Stimulated activated CD8-positive, alpha-beta memory T cell treated with anti-CD3 and anti-CD28 coated beads, Interleukin-15, amount 100 ng/mL, for 1 hour (primary cell): Measurements from ENCODE around the gene TIGD4.

Experiments used
- DNase-seq: peaks from one replicate; pipeline ENCODE4 v3.0.0-alpha.2; 2020; ENCODE audit warnings: low read depth

TIGD4 gene

GRCh38 chr4:152779513-152780266 lies at the start of gene TIGD4, which contains the start of gene ARFIP1:
TSS of gene TIGD4 (minus strand) at chr4:152779730. CDS start at chr4:152771004, 8,726 bp downstream.
TSS of gene ARFIP1 (plus strand) at chr4:152779954. CDS start at chr4:152829634, 49,680 bp downstream.
- DNase-seq, result peak; percentile 92

GRCh38 chr4:152828122-152828521 lies 48.6 kb upstream of the TIGD4 start:
- no peak for DNase-seq

GRCh38 chr4:152825336-152825735 lies 45.8 kb upstream of the TIGD4 start:
- DNase-seq, result no peak

GRCh38 chr4:152824561-152824960 lies 45.0 kb upstream of the TIGD4 start:
- no peak for DNase-seq

- no peak for DNase-seq
Observed at GRCh38 chr4:152822323-152822722, 42.8 kb upstream of the TIGD4 start.

- no peak for DNase-seq
Observed at GRCh38 chr4:152820073-152820472, 40.5 kb upstream of the TIGD4 start.

GRCh38 chr4:152819026-152819645 lies 39.6 kb upstream of the TIGD4 start:
- no peak for DNase-seq

- DNase-seq, result no peak
Observed at GRCh38 chr4:152817331-152817730, 37.8 kb upstream of the TIGD4 start.

- no peak for DNase-seq
Observed at GRCh38 chr4:152815078-152815477, 35.5 kb upstream of the TIGD4 start.

- DNase-seq, result no peak
Observed at GRCh38 chr4:152810715-152811287, 31.3 kb upstream of the TIGD4 start.

- no peak for DNase-seq
Observed at GRCh38 chr4:152808670-152809069, 29.1 kb upstream of the TIGD4 start.

GRCh38 chr4:152807294-152807829 lies 27.8 kb upstream of the TIGD4 start:
- no peak for DNase-seq

- no peak for DNase-seq
Observed at GRCh38 chr4:152806501-152807125, 27.1 kb upstream of the TIGD4 start.

- no peak for DNase-seq
Observed at GRCh38 chr4:152805818-152806217, 26.3 kb upstream of the TIGD4 start.

- no peak for DNase-seq
Observed at GRCh38 chr4:152805071-152805650, 25.6 kb upstream of the TIGD4 start.

- no peak for DNase-seq
Observed at GRCh38 chr4:152803541-152803940, 24.0 kb upstream of the TIGD4 start.

- DNase-seq, result no peak
Observed at GRCh38 chr4:152795891-152796290, 16.4 kb upstream of the TIGD4 start.

- no peak for DNase-seq
Observed at GRCh38 chr4:152786627-152787026, 7.1 kb upstream of the TIGD4 start.

- no peak for DNase-seq
Observed at GRCh38 chr4:152785639-152786615, 6.4 kb upstream of the TIGD4 start.

GRCh38 chr4:152784490-152785350 lies 5.2 kb upstream of the TIGD4 start:
- DNase-seq, result no peak
